ENCODE results near the gene NEK2.

GRCh38 chr1:211646566-211646965, 28.9 kb downstream of the NEK2 start:
- no peak for TF ChIP-seq CTCF (IDR thresholded peaks at IDR 0.05)
- TF ChIP-seq EZH2 (IDR thresholded peaks at IDR 0.05), result no peak
- no peak for TF ChIP-seq EZH2phosphoT487 (IDR thresholded peaks at IDR 0.05)
